GM12891 (cell line): ENCODE data around the gene IL27RA.

Source experiments
- PAX5 ChIP-seq: IDR thresholded peaks from 2 replicates; pipeline ENCODE4 v1.6.1; 2011; ENCODE audit warnings: low read length, moderate library complexity, mild to moderate bottlenecking; ENCODE audit not compliant: insufficient read depth, severe bottlenecking
- POLR2A ChIP-seq: IDR thresholded peaks from 2 replicates; pipeline ENCODE4 v1.6.1; 2011; ENCODE audit warnings: low read depth, low read length, control low read depth

DNA sequence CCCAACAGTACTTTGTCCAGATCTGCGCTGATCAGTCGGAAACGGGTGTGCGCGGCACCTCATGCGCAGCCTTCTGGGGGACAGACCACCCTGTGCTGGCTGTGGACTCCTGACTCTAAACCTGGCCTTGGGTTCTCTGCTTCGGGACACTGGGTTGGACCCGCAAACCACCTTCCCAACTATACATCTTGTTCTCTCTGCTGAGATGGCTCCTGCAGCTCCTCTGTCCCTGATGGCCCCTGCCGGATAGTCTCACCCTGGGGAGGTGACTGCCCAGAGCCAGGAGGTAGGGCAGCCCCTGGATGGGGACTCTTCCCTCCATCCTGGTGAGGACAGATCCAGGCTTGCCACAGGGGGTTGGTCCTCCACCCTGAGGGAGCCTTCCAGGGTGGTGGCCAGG is 48.8 kb upstream of the IL27RA start:
- TF ChIP-seq POLR2A (no peak), PAX5 (no peak)
